SU-DHL-6 (cell line): ENCODE data around the gene NRAP.

ENCODE experiments used
- H2AFZ ChIP-seq: fragments of 200-600 bp; sonication (generic); 2 replicates; pipeline ENCODE4 v1.6.1; 2014; ENCODE audit warnings: low read depth, mild to moderate bottlenecking, moderate library complexity, mixed read lengths, antibody characterized with exemption, low read length; ENCODE audit not compliant: severe bottlenecking
- H3F3A ChIP-seq: fragments of 200-600 bp; shearing (Covaris generic); 2 replicates; pipeline ENCODE4 v1.6.0; 2016; ENCODE audit warnings: antibody characterized with exemption, mild to moderate bottlenecking; ENCODE audit not compliant: insufficient read depth
- H3K27ac ChIP-seq: fragments of 200-600 bp; sonication (generic); 2 replicates; pipeline ENCODE4 v1.5.1; 2016; ENCODE audit warnings: low read depth, mild to moderate bottlenecking, low read length, moderate library complexity, mixed read lengths
- H3K27me3 ChIP-seq: fragments of 200-600 bp; sonication (generic), shearing (Covaris generic); 2 replicates; pipeline ENCODE4 v1.6.0; 2014; ENCODE audit warnings: mild to moderate bottlenecking, low read length
- H3K36me3 ChIP-seq: fragments of 200-600 bp; sonication (generic); 2 replicates; pipeline ENCODE4 v1.6.1; 2014; ENCODE audit warnings: mild to moderate bottlenecking, low read length, mixed read lengths
- H3K4me2 ChIP-seq: fragments of 300-600, 200-600 bp; shearing (Covaris generic), sonication (generic); 2 replicates; pipeline ENCODE4 v1.6.0; 2014; ENCODE audit warnings: low read length, low read depth, mild to moderate bottlenecking; ENCODE audit not compliant: poor library complexity, severe bottlenecking
- H3K4me3 ChIP-seq: fragments of 200-600 bp; sonication (generic); 2 replicates; pipeline ENCODE4 v1.5.1; 2014; ENCODE audit warnings: antibody characterized with exemption, low read length, mild to moderate bottlenecking, mixed read lengths; ENCODE audit not compliant: insufficient read depth, poor library complexity, severe bottlenecking
- H3K79me2 ChIP-seq: fragments of 200-600 bp; sonication (generic); 2 replicates; pipeline ENCODE4 v1.6.1; 2014; ENCODE audit warnings: mild to moderate bottlenecking, low read length, moderate library complexity; ENCODE audit not compliant: insufficient read depth
- H3K9ac ChIP-seq: fragments of 200-600 bp; sonication (generic); 2 replicates; pipeline ENCODE4 v1.7.0; 2014; ENCODE audit warnings: mild to moderate bottlenecking, low read length
- H3K9me2 ChIP-seq: fragments of 200-600 bp; sonication (generic); replicated peaks from 2 replicates; pipeline ENCODE4 v1.6.1; 2014; ENCODE audit warnings: low read length; ENCODE audit not compliant: insufficient read depth
- H3K9me3 ChIP-seq: fragments of 200-600 bp; sonication (generic); 2 replicates; pipeline ENCODE4 v1.6.1; 2014; ENCODE audit warnings: low read length, mixed read lengths; ENCODE audit not compliant: insufficient read depth
- H4K20me1 ChIP-seq: fragments of 200-600 bp; sonication (generic); 2 replicates; pipeline ENCODE4 v1.6.1; 2014; ENCODE audit warnings: low read depth, mild to moderate bottlenecking, antibody characterized with exemption, low read length, moderate library complexity, mixed read lengths
- EZH2phosphoT487 ChIP-seq: fragments of 200-600 bp; sonication (generic), shearing (Covaris generic); conservative IDR thresholded peaks from 2 replicates; pipeline ENCODE4 v1.6.1; 2018; ENCODE audit warnings: mild to moderate bottlenecking, antibody characterized with exemption, low read length, moderate library complexity, mixed read lengths
- TF ChIP-seq, protein P1 (sequence below): fragments of 200-600 bp; sonication (generic); IDR thresholded peaks from one replicate; pipeline ENCODE4 v1.5.1; 2017; ENCODE audit warnings: antibody characterized with exemption, mild to moderate bottlenecking, low read length, moderate library complexity; ENCODE audit not compliant: insufficient read depth, poor library complexity, severe bottlenecking

Gene NRAP

DNA sequence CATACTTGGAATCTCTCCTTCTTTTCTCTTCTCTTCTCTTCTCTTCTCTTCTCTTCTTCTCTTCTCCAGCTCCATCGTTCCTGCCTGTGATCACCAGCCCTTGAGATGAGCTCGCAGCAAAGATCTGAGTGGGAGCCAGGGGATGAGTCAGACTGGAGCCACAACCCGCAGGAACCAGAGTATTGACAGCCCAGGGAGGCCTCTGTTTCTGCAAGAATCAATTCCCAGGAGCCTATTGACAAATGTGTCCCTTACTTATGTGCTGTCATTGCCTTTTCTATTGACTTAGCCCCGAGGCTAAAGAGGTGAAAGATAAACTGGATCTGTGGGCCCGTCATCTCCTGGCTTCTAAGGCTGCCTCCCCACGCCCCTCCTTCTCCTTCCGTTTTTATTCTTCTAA, 124.1 kb downstream of the NRAP start:
- Histone ChIP-seq H3K9me2 (no peaks in the 10 kb centered on the region), H4K20me1 (no peaks in the 10 kb centered on the region), H3K27me3 (no peaks in the 10 kb centered on the region), H3F3A (no peaks in the 10 kb centered on the region), H3K27ac (no peak overlapping the region), H3K79me2 (no peaks in the 10 kb centered on the region), H3K36me3 (no peaks in the 10 kb centered on the region), H3K4me2 (no peak overlapping the region), H3K9ac (no peak overlapping the region), H2AFZ (no peak overlapping the region), H3K4me3 (no peak overlapping the region), H3K9me3 (no peaks in the 10 kb centered on the region)
- TF ChIP-seq EZH2phosphoT487, result no peak
- TF ChIP-seq, protein P1, sequence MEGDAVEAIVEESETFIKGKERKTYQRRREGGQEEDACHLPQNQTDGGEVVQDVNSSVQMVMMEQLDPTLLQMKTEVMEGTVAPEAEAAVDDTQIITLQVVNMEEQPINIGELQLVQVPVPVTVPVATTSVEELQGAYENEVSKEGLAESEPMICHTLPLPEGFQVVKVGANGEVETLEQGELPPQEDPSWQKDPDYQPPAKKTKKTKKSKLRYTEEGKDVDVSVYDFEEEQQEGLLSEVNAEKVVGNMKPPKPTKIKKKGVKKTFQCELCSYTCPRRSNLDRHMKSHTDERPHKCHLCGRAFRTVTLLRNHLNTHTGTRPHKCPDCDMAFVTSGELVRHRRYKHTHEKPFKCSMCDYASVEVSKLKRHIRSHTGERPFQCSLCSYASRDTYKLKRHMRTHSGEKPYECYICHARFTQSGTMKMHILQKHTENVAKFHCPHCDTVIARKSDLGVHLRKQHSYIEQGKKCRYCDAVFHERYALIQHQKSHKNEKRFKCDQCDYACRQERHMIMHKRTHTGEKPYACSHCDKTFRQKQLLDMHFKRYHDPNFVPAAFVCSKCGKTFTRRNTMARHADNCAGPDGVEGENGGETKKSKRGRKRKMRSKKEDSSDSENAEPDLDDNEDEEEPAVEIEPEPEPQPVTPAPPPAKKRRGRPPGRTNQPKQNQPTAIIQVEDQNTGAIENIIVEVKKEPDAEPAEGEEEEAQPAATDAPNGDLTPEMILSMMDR, result no peak
